ENCODE measurements around the gene SPRR3.
"Not testable (repeated sequence)": the region's sequence is repeated elsewhere in the genome, so short reads cannot be mapped to it uniquely, and the experiment has no call there.

Gene SPRR3

GRCh38 chr1:152998476-152998875 lies 3.1 kb upstream of the SPRR3 start:
- H3K4me3 ChIP-seq (ENCODE audit: low read depth, low read length), result no peak overlapping the region
- no peak for TF ChIP-seq CTCF (IDR thresholded peaks at IDR 0.05; ENCODE audit: borderline replicate concordance, insufficient read depth, low read depth, low read length)

GRCh38 chr1:152999818-153000217 lies 1.7 kb upstream of the SPRR3 start:
- no peak overlapping the region for H3K4me3 ChIP-seq (ENCODE audit: low read depth, low read length)
- no peak for TF ChIP-seq CTCF (IDR thresholded peaks at IDR 0.05; ENCODE audit: borderline replicate concordance, insufficient read depth, low read depth, low read length)

- H3K4me3 ChIP-seq (ENCODE audit: low read depth, low read length), result no peak overlapping the region
- no peak for TF ChIP-seq CTCF (IDR thresholded peaks at IDR 0.05; ENCODE audit: borderline replicate concordance, insufficient read depth, low read depth, low read length)
Measured at GRCh38 chr1:153000294-153000693, 1.3 kb upstream of the SPRR3 start.

GRCh38 chr1:153011235-153011758 lies 9.7 kb downstream of the SPRR3 start:
- H3K4me3 ChIP-seq (ENCODE audit: low read depth, low read length), result not testable (repeated sequence)

- H3K4me3 ChIP-seq (ENCODE audit: low read depth, low read length), result not testable (repeated sequence)
Measured at GRCh38 chr1:153021829-153022228, 20.3 kb downstream of the SPRR3 start.

GRCh38 chr1:153022340-153022739 lies 20.8 kb downstream of the SPRR3 start:
- not testable (repeated sequence) for H3K4me3 ChIP-seq (ENCODE audit: low read depth, low read length)

- no peak for TF ChIP-seq CTCF (IDR thresholded peaks at IDR 0.05; ENCODE audit: borderline replicate concordance, insufficient read depth, low read depth, low read length)
- no peak overlapping the region for H3K4me3 ChIP-seq (ENCODE audit: low read depth, low read length)
Measured at GRCh38 chr1:153023109-153023508, 21.6 kb downstream of the SPRR3 start.

- no peak overlapping the region for H3K4me3 ChIP-seq (ENCODE audit: low read depth, low read length)
- TF ChIP-seq CTCF (IDR thresholded peaks at IDR 0.05; ENCODE audit: borderline replicate concordance, insufficient read depth, low read depth, low read length), result no peak
Measured at GRCh38 chr1:153024413-153024812, 22.9 kb downstream of the SPRR3 start.

GRCh38 chr1:153025797-153026196 lies 24.2 kb downstream of the SPRR3 start:
- no peak for TF ChIP-seq CTCF (IDR thresholded peaks at IDR 0.05; ENCODE audit: borderline replicate concordance, insufficient read depth, low read depth, low read length)
- H3K4me3 ChIP-seq (ENCODE audit: low read depth, low read length), result no peak overlapping the region
